IMR-90 (cell line): ENCODE measurements around the gene DPPA3. TPM values are rescaled to one million over a fixed set of nuclear protein-coding genes. Genes with fewer than 3 reads are reported as not detected.

Experiments
- ATAC-seq: fragments of 200-7000 bp; cut with Tn5 transposase; 2 replicates; pipeline ENCODE4 v1.9.1; 2020; ENCODE audit warnings: low read depth, mild to moderate bottlenecking, moderate library complexity
- BruUV-seq: library from RNA; stranded (reverse); fragments of 400-500 nt; replicated peaks from 2 replicates; lab custom pipeline; 2021; lab: Mats Ljungman, UMichigan
- CTCF ChIA-PET: fragments of 300-600 bp; formaldehyde crosslinking; extraction: SDS; loops from one replicate; lab custom pipeline; 2021; ENCODE audit warnings: antibody characterized with exemption; lab: Yijun Ruan, JAX
- POLR2A ChIA-PET: fragments of 300-600 bp; sonication (Branson Sonifier 250); formaldehyde crosslinking; loops from one replicate; lab custom pipeline; 2022; ENCODE audit warnings: antibody characterized with exemption; ENCODE audit not compliant: unreplicated experiment; lab: Charles Lee
- DNase-seq: peaks from one replicate; pipeline ENCODE4 v3.0.0; 2013
- H2AFZ ChIP-seq: replicated peaks from 2 replicates; pipeline ENCODE3; 2013; ENCODE audit warnings: low read length, mild to moderate bottlenecking; ENCODE audit not compliant: poor library complexity
- H2AK5ac ChIP-seq: 2 replicates; pipeline ENCODE4 v1.6.1; 2013; ENCODE audit warnings: low read depth, low read length, inconsistent platforms
- H2AK9ac ChIP-seq: replicated peaks from 2 replicates; pipeline ENCODE3; 2013; ENCODE audit warnings: mild to moderate bottlenecking, low read depth, low read length, moderate library complexity; ENCODE audit not compliant: poor library complexity
- H2BK120ac ChIP-seq: 2 replicates; pipeline ENCODE4 v1.6.1; 2013; ENCODE audit warnings: low read depth, low read length, inconsistent platforms
- H2BK15ac ChIP-seq: 3 replicates; pipeline ENCODE4 v1.6.1; 2013; ENCODE audit warnings: low read depth, low read length, inconsistent platforms
- H2BK20ac ChIP-seq: 2 replicates; pipeline ENCODE4 v1.6.1; 2013; ENCODE audit warnings: low read depth, mild to moderate bottlenecking, inconsistent platforms, low read length, moderate library complexity
- H2BK5ac ChIP-seq: 2 replicates; pipeline ENCODE4 v1.6.1; 2013; ENCODE audit warnings: mild to moderate bottlenecking, low read depth, low read length, inconsistent platforms; ENCODE audit not compliant: poor library complexity, severe bottlenecking
- H3K14ac ChIP-seq: replicated peaks from 2 replicates; pipeline ENCODE4 v1.6.1; 2013; ENCODE audit warnings: low read depth, low read length, inconsistent platforms
- H3K18ac ChIP-seq: 2 replicates; pipeline ENCODE4 v1.6.1; 2013; ENCODE audit warnings: low read depth, low read length, control low read depth
- H3K23ac ChIP-seq: 2 replicates; pipeline ENCODE4 v1.6.1; 2013; ENCODE audit warnings: low read depth, low read length, inconsistent platforms
- H3K27ac ChIP-seq: 2 replicates; pipeline ENCODE4 v1.5.1; 2013; ENCODE audit warnings: mild to moderate bottlenecking, control low read depth, low read length; ENCODE audit not compliant: insufficient read depth
- H3K27me3 ChIP-seq: 2 replicates; pipeline ENCODE4 v1.6.1; 2013; ENCODE audit warnings: low read length; ENCODE audit not compliant: control insufficient read depth, insufficient read depth
- H3K36me3 ChIP-seq: 2 replicates; pipeline ENCODE4 v1.6.1; 2013; ENCODE audit warnings: low read length, mixed read lengths; ENCODE audit not compliant: control insufficient read depth, insufficient read depth
- H3K4ac ChIP-seq: 2 replicates; pipeline ENCODE4 v1.6.1; 2013; ENCODE audit warnings: low read depth, low read length, inconsistent platforms
- H3K4me1 ChIP-seq: 2 replicates; pipeline ENCODE4 v1.6.1; 2013; ENCODE audit warnings: low read length, mixed read lengths; ENCODE audit not compliant: control insufficient read depth, insufficient read depth
- H3K4me2 ChIP-seq: 2 replicates; pipeline ENCODE4 v1.6.1; 2013; ENCODE audit warnings: low read depth, mild to moderate bottlenecking, control low read depth, low read length, moderate library complexity
- H3K4me3 ChIP-seq: 2 replicates; pipeline ENCODE4 v1.5.1; 2013; ENCODE audit warnings: low read depth, mild to moderate bottlenecking, control low read depth, low read length, moderate library complexity; ENCODE audit not compliant: insufficient read depth
- H3K56ac ChIP-seq: 2 replicates; pipeline ENCODE4 v1.6.1; 2013; ENCODE audit warnings: low read length, inconsistent platforms; ENCODE audit not compliant: insufficient read depth; ENCODE audit errors: extremely low read depth
- H3K79me1 ChIP-seq, 2 experiments: 2 replicates each; pipeline ENCODE4 v1.6.1; 2013; ENCODE audit warnings: low read length in 2 of 2, inconsistent platforms in 1 of 2, low read depth in 1 of 2
- H3K9ac ChIP-seq: 2 replicates; pipeline ENCODE4 v1.6.1; 2013; ENCODE audit warnings: low read depth, low read length, control low read depth
- H3K9me1 ChIP-seq: 2 replicates; pipeline ENCODE4 v1.6.1; 2013; ENCODE audit warnings: low read length, inconsistent platforms; ENCODE audit not compliant: insufficient read depth
- H3K9me3 ChIP-seq: 2 replicates; pipeline ENCODE4 v1.6.1; 2013; ENCODE audit warnings: low read length; ENCODE audit not compliant: control insufficient read depth, insufficient read depth
- H4K20me1 ChIP-seq: 2 replicates; pipeline ENCODE4 v1.6.1; 2013; ENCODE audit warnings: low read length, inconsistent platforms; ENCODE audit not compliant: insufficient read depth
- H4K5ac ChIP-seq: 2 replicates; pipeline ENCODE4 v1.6.1; 2013; ENCODE audit warnings: mild to moderate bottlenecking, low read depth, low read length, control low read depth
- H4K8ac ChIP-seq, 2 experiments: 2 replicates each; pipeline ENCODE4 v1.6.1; 2013; ENCODE audit warnings: low read depth in 2 of 2, low read length in 2 of 2, control low read depth in 1 of 2, inconsistent platforms in 1 of 2
- H4K91ac ChIP-seq: 2 replicates; pipeline ENCODE4 v1.6.1; 2013; ENCODE audit warnings: low read depth, low read length, inconsistent platforms; ENCODE audit not compliant: insufficient read depth
- BHLHE40 ChIP-seq: fragments of 150-350 bp; IDR thresholded peaks from 2 replicates; pipeline ENCODE4 v1.6.1; 2016; ENCODE audit warnings: mild to moderate bottlenecking, low read depth, low read length
- CEBPB ChIP-seq: IDR thresholded peaks from 2 replicates; pipeline ENCODE4 v1.6.1; 2012; ENCODE audit warnings: low read depth, low read length, improper control_type of control experiment
- ELK1 ChIP-seq: fragments of 150-350 bp; IDR thresholded peaks from 2 replicates; pipeline ENCODE4 v1.6.1; 2016; ENCODE audit warnings: low read depth, mild to moderate bottlenecking, low read length, moderate library complexity, borderline replicate concordance
- FOS ChIP-seq: fragments of 150-350 bp; IDR thresholded peaks from 2 replicates; pipeline ENCODE4 v1.6.1; 2016; ENCODE audit warnings: low read depth, low read length
- MAFK ChIP-seq: IDR thresholded peaks from 2 replicates; pipeline ENCODE4 v1.6.1; 2012; ENCODE audit warnings: low read depth, low read length, improper control_type of control experiment
- MAZ ChIP-seq: IDR thresholded peaks from 2 replicates; pipeline ENCODE4 v1.6.1; 2012; ENCODE audit warnings: low read depth, mild to moderate bottlenecking, low read length, improper control_type of control experiment, moderate library complexity, borderline replicate concordance
- MXI1 ChIP-seq: IDR thresholded peaks from 2 replicates; pipeline ENCODE4 v1.6.1; 2012; ENCODE audit warnings: low read depth, mild to moderate bottlenecking, low read length, moderate library complexity, borderline replicate concordance
- NFE2L2 ChIP-seq: fragments of 150-350 bp; IDR thresholded peaks from 2 replicates; pipeline ENCODE4 v1.6.1; 2016; ENCODE audit warnings: low read depth, mild to moderate bottlenecking, low read length
- POLR2A ChIP-seq: IDR thresholded peaks from 2 replicates; pipeline ENCODE4 v1.6.1; 2012; ENCODE audit warnings: mild to moderate bottlenecking, low read depth, low read length
- RCOR1 ChIP-seq: IDR thresholded peaks from 2 replicates; pipeline ENCODE4 v1.6.1; 2012; ENCODE audit warnings: mild to moderate bottlenecking, low read length, improper control_type of control experiment; ENCODE audit not compliant: insufficient replicate concordance
- WGBS, 2 experiments: methylation state at CpG; one replicate each; pipeline versions ENCODE4 v1.1.5 to v1.1.7; 2013; ENCODE audit warnings: missing lambda C conversion rate in 2 of 2; ENCODE audit not compliant: insufficient read length in 1 of 2; ENCODE audit errors: extremely low coverage in 2 of 2; 5-methylcytosine and 5-hydroxymethylcytosine counted together
- dilution Hi-C: fragments of 300-500 bp; cut with HindIII; formaldehyde crosslinking; loops from one replicate; pipeline ENCODE4 v1.14.3; 2018; ENCODE audit warnings: low sequenced_read_pairs; ENCODE audit not compliant: unreplicated experiment
- in situ Hi-C: fragments of 300-500 bp; cut with MboI; formaldehyde crosslinking; loops from 3 replicates; pipeline ENCODE4 v1.14.3; 2019; ENCODE audit warnings: low sequenced_read_pairs, inconsistent platforms, mixed read lengths
- intact Hi-C: fragments of 100-400 bp; cut with micrococcal nuclease; formaldehyde crosslinking; loops from 2 replicates; pipeline ENCODE4 v1.10.0; 2022
- polyA plus RNA-seq, 3 experiments: library from polyadenylated mRNA; depleted of rRNA; stranded (reverse); fragments of >200 nt; gene quantifications; 2 replicates each; pipeline ENCODE4 v1.2.3, GENCODE V29; 2012; ENCODE audit warnings: low replicate concordance in 1 of 3
- total RNA-seq: library from RNA; depleted of rRNA; stranded (reverse); fragments of >200 nt; gene quantifications from 2 replicates; pipeline ENCODE4 v1.2.3, GENCODE V29; 2012

DPPA3 gene
- total and polyA plus RNA-seq, 2 of the 4 experiments (the other 2 are of a cell fraction), result not detected

- Histone ChIP-seq H3K9me3 (no peaks in the 10 kb centered on the region; the same call in 1 of the 2 replicates), H3K9me1 (no peaks in the 10 kb centered on the region), H3K9ac (no peak overlapping the region), H2BK20ac (no peak overlapping the region), H3K36me3 (no peaks in the 10 kb centered on the region), H4K20me1 (no peaks in the 10 kb centered on the region), H2BK120ac (no peak overlapping the region), H3K27me3 (no peaks in the 10 kb centered on the region), H2BK5ac (no peak overlapping the region), H3K56ac (no peak overlapping the region), H3K4me1 (no peaks in the 10 kb centered on the region), H3K23ac (no peak overlapping the region), H3K14ac (no peak overlapping the region), H2BK15ac (no peak overlapping the region), H3K4ac (no peak overlapping the region), H3K18ac (no peak overlapping the region), H2AFZ (no peak overlapping the region), H4K5ac (no peak overlapping the region), H4K91ac (no peak overlapping the region), H3K27ac (no peak overlapping the region), H4K8ac (no peak overlapping the region), H3K4me3 (no peak overlapping the region), H3K4me2 (no peak overlapping the region), H2AK5ac (no peak overlapping the region), H3K79me1 (no peaks in the 10 kb centered on the region), H2AK9ac (no peak overlapping the region)
- WGBS, 2 experiments, result 20% methylated on average over 2 of the region's 9 CpGs; no CpG with 5 or more reads in 1 of the 2 experiments
- in situ Hi-C loops, result no loop called here
- ChIA-PET CTCF (no interaction called here), POLR2A (no interaction called here)
- dilution Hi-C loops, result no loop called here
- no peak for DNase-seq
- TF ChIP-seq RCOR1 (no peak), POLR2A (no peak), BHLHE40 (no peak), MAZ (no peak), NFE2L2 (no peak), MAFK (no peak), FOS (no peak), CEBPB (no peak), ELK1 (no peak), MXI1 (no peak)
- ATAC-seq, result no peak
- intact Hi-C loops, result no loop called here
- no TSS peak for BruUV-seq
Observed at GRCh38 chr12:7679251-7680045, 31.8 kb upstream of the DPPA3 start.
